SK-N-DZ (cell line): ENCODE results near the gene MRPL11. TPM values are rescaled to one million over a fixed set of nuclear protein-coding genes. Genes with fewer than 3 reads are reported as not detected.
A peak's percentile ranks its signal among the peaks of the same experiment; 100 is the strongest.

Source experiments
- DNase-seq: peaks from one replicate; pipeline ENCODE4 v3.0.0-alpha.2; 2015; ENCODE audit warnings: low spot score
- polyA plus RNA-seq, 2 experiments: library from polyadenylated mRNA; depleted of rRNA; stranded (reverse); fragments of >200 nt; gene quantifications; 2 replicates each; pipeline ENCODE4 v1.2.3, GENCODE V29; 2014

Gene MRPL11
- polyA plus RNA-seq (2014; cell fraction: cytosol; rRNA removed), result 130 and 167 TPM in 2 replicates
- 102 and 106 TPM in 2 replicates for polyA plus RNA-seq (2014; cell fraction: nucleus; rRNA removed)

DNA sequence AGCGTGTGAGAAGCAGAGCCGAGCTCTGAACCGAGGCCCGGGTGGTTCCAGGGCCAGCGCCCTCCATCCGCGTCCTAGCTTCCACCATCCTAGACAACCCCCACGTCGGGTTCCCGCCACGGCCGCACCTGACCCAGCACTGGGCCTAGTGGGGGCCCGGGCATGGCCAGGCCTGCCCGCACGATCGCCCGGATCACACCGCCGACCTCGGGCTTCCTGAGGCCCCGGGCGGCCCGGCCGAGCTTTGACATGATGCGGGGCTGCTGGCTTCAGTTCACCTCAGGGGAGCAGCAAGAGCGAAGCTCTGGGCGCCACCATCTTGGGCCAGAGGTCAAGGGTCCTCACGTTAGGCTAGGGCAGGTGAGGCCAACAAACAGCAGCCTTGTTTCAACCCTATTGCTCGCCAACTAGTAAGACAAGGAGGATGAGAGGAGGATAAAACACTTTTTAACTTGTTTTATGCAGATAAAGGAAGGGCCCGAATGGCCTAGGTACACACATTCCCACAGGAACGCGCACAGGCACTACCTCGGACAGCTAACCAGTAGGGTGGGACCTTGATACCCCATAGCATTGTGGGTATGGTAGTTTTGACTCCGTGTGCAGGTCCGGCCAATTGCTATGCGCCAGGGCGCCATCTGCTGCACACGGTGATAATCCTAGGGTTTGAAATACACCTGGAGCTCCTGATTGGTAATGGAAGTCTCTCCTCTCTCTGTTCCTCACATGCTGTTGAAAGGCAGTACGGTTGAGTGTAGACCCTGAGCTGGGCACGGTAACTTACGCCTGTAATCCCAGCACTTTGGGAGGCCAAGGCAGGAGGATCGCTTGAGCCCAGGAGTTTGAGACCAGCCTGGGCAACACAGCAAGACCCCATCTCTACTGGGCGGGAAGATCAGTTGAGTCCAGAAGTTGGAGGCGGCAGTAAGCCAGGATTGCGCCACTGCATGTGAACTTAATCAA lies at the start of gene MRPL11:
MRPL11 (minus strand) TSS at position 345 of the 963 bp plus-strand sequence; CDS start at position 251, 94 bp downstream.
- peak; percentile 96 for DNase-seq

- no peak for DNase-seq
Observed at GRCh38 chr11:66484806-66485380, 46.2 kb upstream of the MRPL11 start.

DNA sequence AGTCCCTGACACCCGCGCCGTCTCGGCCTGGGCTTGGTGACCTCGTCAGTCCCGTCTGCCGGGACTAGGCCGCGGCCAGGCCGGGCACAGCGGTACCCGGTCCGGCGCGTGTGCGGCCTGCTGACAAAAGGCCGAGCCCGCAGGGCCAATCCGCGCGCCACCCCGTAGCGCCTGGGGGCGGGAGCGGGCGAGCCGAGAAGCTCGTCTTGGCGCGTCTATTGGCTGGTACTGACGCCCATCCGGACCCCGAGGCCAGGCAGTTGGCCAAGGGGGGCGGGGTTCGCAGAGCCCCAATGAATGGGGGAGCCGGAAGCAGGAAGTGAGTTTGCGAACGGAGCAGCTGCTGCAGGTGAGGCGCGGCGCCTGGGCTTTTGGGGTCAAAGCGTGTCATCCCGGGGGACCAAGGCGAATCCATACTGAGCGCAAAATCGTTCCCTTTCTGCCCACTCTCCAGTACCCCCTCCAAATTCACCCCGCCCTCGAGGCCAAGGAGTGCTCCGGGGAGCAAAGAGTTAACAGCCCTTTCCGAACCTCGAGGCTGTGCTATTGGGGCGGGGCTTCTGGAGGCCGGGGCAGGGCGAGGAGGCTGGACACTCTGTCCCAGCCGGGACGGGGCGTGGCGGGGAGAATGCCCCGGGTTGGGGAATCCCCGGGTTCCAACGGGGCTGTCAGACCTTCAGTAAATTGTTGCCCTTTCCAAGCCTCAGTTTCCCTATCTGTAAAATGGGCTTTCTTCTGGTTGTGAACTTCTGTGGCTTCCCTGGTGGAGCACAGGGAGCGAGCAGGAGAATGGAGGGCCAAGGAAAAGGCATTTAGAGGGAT lies 41.7 kb upstream of the MRPL11 start, which contains the start of gene DPP3:
DPP3 (plus strand) TSS at position 318 of the 822 bp plus-strand sequence. CDS start 1,767 bp downstream, outside the sequence.
- peak; percentile 97 for DNase-seq

GRCh38 chr11:66479394-66480116 lies 40.9 kb upstream of the MRPL11 start:
- DNase-seq, result no peak

DNA sequence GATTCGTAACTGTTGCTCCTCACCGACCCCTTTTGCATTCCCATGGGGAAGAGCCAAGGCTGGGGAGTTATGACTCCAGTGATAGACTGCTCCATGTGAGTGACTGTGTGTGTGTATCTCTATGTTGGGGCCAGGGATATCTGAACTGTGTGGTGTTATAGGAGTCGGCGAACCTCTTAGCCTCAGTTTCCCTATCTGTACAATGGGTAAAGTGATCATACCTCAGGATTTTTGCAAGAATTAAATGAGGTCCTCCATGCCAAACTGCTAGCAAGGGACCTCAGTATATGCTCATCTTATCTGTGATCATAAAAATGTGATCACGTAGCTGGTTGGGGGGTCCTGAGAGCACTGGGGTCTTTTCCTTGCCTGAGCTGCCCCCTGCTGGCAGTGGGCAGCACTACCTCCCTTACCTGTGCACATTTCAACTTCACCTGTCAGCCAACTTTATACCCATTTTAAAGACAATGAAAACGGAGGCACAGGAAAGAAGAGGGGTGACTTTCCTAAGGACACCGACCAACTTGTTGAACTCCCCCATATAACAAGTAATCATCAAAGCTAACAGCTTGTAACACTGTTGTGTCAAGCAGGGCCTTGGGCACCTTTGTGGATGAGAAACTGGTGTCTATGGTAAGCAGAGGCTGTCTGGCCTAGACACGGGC lies 40.2 kb upstream of the MRPL11 start:
- DNase-seq, result peak; percentile 52

DNA sequence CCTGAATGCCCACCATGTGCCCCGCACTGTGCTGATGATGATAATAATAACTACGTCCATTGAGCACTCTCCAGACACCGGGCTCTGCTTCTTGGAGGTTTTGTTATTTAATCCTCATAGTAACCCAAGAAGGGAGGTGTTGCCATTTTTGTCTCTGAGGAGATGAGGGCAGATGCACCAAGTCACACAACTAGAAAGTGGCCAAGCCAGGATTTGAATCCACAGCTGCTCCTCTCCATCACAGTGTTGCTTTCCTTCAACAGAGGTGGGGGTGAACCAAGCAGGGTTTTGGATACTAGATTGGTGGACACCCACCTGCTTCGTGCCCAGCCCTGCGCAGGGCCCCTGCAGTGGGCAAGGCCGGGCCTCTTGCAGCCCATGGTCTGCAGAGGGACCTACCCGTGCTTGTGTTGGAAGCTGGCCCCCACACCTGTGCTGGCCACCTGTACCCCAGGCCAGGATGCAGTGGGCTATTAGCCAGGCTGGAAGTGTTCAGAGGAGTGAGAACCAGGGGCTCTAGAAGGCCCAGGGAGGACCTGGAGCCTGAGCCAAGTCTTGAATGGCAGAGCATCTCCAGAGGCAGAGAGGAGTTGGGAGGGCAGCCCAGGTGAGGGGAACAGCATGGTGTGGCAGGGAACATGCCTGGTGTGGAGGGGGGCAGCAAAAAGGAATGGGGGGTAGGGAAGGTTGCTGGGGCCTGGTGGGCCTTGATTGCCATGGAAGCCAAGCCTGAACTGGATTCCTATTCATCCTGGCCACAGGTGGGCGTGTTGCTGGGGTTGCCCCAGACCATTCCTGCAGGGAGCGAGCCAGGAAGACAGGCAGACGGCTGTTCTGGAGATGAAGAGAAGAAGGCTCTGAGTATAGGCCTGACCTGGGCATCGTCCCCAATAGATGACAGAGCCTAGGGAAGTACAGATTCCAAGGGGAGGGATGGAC lies 38.9 kb upstream of the MRPL11 start:
- DNase-seq, result no peak

- peak; percentile 45 for DNase-seq
Observed at GRCh38 chr11:66476841-66477251, 38.2 kb upstream of the MRPL11 start.

DNA sequence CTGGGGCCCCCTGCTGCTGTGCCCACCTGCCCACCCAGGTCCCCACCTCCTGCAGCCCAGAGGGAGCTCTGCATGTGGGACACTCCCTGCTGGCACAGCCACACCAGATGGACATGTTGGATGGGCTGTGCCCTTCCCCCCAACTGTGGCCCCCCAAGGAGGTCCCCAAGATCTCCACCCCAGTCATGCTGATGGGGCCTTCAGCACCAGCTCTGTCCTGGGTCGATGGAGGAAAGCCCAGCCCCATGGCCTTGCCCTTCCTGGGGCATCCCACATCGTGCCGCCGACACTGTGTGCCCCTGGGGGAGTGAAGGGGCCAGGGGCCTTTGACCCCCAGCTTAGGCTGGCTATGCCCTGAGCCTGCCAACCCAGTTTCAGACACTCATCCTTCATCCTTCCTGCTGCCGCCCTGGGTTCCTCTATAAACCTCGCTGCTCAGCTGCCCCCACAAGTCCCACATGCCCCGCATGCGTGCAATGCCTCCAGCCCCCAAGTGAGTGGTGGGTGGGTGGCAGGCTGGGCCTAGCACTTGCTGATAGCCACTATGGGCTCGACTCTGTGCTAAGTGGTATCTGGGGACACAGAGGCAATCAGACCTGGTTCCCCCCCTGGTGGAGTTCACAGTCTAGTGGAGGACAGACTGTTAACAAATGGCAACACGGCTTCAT lies 37.7 kb upstream of the MRPL11 start:
- no peak for DNase-seq

- DNase-seq, result no peak
Observed at GRCh38 chr11:66475349-66476172, 36.9 kb upstream of the MRPL11 start.

- DNase-seq, result no peak
Observed at GRCh38 chr11:66473608-66474515, 35.2 kb upstream of the MRPL11 start.

DNA sequence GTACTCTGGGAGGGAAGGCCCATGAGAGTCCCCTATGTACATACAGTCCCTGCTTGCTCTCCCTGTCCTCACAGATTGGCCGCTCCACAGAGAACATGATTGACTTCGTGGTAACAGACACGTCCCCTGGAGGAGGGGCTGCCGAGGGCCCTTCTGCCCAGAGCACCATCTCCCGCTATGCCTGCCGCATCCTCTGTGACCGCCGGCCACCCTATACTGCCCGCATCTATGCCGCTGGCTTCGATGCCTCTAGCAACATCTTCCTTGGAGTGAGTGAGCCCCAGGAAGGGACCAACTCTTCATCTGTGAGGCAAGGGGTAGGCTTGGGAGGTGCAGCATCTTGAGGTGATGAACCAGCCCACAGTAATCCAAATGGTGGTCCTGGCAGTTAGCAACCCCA lies 34.5 kb upstream of the MRPL11 start:
- no peak for DNase-seq

DNA sequence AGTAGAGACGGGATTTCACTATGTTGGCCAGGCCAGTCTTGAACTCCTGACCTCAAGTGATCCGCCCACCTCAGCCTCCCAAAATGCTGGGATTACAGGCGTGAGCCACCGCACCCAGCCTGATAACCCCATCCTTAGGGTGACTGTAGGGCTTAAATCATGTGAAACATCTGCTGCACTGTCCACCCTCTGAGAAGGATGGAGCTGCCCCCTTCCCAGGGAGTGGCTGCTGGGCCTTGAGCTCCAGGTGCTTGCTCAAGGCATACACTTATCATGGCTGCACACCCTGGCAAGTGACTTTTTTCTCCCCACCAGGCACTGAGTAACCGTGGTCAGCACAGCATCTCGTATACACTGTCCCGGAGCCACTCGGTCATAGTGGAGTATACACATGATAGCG lies 33.4 kb upstream of the MRPL11 start:
- no peak for DNase-seq

DNA sequence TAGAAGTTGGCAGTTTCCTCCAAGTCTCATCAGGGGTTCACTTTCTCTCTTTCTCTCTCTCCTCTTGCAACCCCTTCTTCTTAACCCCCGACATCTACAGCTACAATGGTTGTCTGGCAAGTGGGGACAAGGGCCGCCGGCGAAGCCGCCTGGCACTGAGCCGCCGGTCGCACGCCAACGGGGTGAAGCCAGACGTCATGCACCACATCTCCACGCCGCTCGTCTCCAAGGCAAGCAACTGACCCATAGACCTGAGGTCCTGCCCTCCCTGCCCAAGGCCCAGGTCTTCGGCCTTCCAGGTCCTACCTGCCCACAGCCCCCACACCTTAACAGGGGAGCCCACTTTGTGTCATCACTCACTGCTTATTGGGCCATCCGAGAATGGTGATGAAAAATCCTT lies 32.5 kb upstream of the MRPL11 start:
- no peak for DNase-seq

- DNase-seq, result no peak
Observed at GRCh38 chr11:66470015-66470414, 31.4 kb upstream of the MRPL11 start.

- no peak for DNase-seq
Observed at GRCh38 chr11:66469441-66469840, 30.8 kb upstream of the MRPL11 start.

GRCh38 chr11:66468691-66469090 lies 30.0 kb upstream of the MRPL11 start:
- no peak for DNase-seq

DNA sequence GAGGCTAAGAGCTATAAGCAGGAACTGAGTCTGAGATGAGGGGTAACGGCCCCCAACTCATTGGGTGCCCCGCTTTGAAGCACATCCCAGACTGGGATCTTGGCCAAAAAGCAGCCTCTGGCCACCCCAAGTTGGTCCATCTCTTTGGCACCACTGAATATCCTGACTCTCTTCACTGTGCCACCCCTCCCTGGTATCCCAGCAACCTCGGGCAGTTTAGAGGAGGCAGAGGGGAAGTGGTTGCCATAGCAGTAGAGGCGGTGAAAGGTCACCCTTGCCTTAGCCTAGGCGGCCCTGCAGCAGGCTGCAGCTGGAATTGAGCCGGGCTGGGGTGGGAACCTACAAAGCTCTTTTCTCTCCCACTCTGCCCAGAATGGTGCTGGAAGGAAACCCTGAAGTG lies 29.1 kb upstream of the MRPL11 start:
- no peak for DNase-seq
